ENCODE measurements around the gene HJV. TPM values are rescaled to one million over a fixed set of nuclear protein-coding genes. Genes with fewer than 3 reads are reported as not detected.
"Not testable (repeated sequence)": the region's sequence is repeated elsewhere in the genome, so short reads cannot be mapped to it uniquely, and the experiment has no call there.

Gene HJV
- total RNA-seq, 1 donor from 2014 or later, result not detected

DNA sequence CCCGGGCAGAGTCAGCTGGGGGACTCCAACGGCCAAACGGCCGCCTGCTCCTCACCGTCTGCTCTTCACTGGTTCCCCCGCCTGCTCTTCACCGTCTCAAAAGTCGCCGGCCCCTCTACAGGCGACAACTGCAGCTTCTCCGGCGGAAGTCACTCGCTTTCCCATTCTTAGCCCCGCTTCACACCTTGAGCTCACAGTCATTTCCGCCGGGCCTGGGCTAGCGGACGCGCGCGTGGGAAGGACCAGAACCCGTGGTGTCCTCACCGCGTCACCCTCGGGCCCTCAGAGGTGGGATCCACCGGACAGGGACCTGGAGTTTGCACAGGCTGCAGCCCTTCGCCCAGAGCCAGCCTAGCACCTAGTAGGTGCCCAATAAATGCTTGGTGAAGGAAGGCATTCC is 27.9 kb upstream of the HJV start:
- Mint-ChIP-seq H3K4me3 (ENCODE audit: unreplicated experiment) (no peak overlapping the region), H3K9me3 (ENCODE audit: unreplicated experiment) (no peaks in the 10 kb centered on the region), H3K27me3 (ENCODE audit: low read depth, unreplicated experiment) (no peaks in the 10 kb centered on the region), H3K27ac (ENCODE audit: unreplicated experiment) (peak overlapping the region; percentile 69), H3K36me3 (ENCODE audit: low read depth, unreplicated experiment) (no peaks in the 10 kb centered on the region), H3K4me1 (ENCODE audit: low read depth, unreplicated experiment) (peaks cover 11% of the 10 kb centered on the region)
- FAIRE-seq, result no peak
- Histone ChIP-seq H3K36me3 (ENCODE audit: insufficient read depth, low read length) (no peaks in the 10 kb centered on the region), H3K27me3 (ENCODE audit: insufficient read depth, low read length) (no peaks in the 10 kb centered on the region), H3K4me1 (ENCODE audit: insufficient read depth, low read length) (no peaks in the 10 kb centered on the region), H3K4me3 (ENCODE audit: insufficient read depth, low read depth, low read length) (no peak overlapping the region), H3K9ac (ENCODE audit: low read length) (no peak overlapping the region), H2AFZ (ENCODE audit: low read depth, low read length) (no peak overlapping the region), H3K27ac (ENCODE audit: low read depth, low read length) (no peak overlapping the region), H3K79me2 (ENCODE audit: insufficient read depth, low read length) (no peaks in the 10 kb centered on the region), H3K9me3 (ENCODE audit: insufficient read depth, low read depth, low read length) (no peaks in the 10 kb centered on the region), H3K4me2 (ENCODE audit: low read length) (no peak overlapping the region), H4K20me1 (ENCODE audit: insufficient read depth, low read length) (no peaks in the 10 kb centered on the region)
- DNase-seq (ENCODE audit: low read depth), result no peak
- TF ChIP-seq, protein P1, sequence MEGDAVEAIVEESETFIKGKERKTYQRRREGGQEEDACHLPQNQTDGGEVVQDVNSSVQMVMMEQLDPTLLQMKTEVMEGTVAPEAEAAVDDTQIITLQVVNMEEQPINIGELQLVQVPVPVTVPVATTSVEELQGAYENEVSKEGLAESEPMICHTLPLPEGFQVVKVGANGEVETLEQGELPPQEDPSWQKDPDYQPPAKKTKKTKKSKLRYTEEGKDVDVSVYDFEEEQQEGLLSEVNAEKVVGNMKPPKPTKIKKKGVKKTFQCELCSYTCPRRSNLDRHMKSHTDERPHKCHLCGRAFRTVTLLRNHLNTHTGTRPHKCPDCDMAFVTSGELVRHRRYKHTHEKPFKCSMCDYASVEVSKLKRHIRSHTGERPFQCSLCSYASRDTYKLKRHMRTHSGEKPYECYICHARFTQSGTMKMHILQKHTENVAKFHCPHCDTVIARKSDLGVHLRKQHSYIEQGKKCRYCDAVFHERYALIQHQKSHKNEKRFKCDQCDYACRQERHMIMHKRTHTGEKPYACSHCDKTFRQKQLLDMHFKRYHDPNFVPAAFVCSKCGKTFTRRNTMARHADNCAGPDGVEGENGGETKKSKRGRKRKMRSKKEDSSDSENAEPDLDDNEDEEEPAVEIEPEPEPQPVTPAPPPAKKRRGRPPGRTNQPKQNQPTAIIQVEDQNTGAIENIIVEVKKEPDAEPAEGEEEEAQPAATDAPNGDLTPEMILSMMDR (IDR thresholded peaks at IDR 0.05; ENCODE audit: insufficient read depth, low read depth, low read length), result no peak
- no peak for TF ChIP-seq EZH2 (IDR thresholded peaks at IDR 0.05; ENCODE audit: insufficient read depth, low read length)

DNA sequence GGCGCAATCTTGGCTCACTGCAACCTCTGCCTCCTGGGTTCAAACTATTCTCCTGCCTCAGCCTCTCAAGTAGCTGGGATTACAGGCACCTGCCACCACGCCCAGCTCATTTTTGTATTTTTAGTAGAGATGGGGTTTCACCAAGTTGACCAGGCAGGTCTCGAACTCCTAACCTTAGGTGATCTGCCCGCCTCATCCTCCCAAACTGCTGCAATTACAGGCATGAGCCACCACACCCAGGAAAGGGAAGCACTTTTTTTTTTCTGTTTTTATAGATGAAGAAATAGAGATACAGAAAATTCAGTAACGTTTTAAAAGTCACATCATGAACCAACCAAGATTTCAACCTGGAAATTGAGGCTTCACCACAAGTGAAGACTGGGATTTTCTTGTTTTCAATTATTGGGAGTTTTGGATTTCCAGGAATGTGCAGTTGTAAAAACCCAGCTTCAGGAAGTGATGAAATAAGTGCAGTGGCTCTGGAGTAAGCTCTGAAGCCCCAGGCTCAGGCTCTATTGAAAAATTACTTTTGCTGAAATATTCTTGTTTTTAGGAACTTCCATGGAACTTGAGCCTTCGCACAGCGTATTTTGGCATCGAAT is 27.1 kb upstream of the HJV start:
- not testable (repeated sequence) for H3K4me3 ChIP-seq (ENCODE audit: insufficient read depth, low read depth, low read length); H3K27ac Mint-ChIP-seq (ENCODE audit: unreplicated experiment); H2AFZ ChIP-seq (ENCODE audit: low read depth, low read length)

DNA sequence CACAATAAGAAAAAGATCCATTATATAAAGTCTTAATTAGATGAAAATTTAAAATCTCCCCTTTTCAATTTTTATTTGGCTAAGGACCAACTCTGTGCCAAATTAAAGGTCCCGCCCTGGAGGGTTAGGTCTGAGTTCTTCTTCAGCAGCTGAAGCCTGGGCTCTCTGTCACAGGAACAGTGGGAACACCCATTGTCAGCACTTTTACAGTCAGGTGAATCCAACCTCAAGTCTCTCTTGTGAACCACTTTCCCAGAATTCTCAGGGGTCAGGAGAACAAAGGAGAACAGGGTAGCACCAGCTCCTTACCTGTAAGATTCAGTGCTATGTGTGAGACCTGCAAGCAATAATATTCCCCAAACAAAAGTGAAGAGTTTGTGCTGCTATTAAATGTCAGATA is 25.1 kb upstream of the HJV start:
- no peak for DNase-seq (ENCODE audit: low read depth)
- no peaks in the 10 kb centered on the region for H4K20me1 ChIP-seq (ENCODE audit: insufficient read depth, low read length)
- no peaks in the 10 kb centered on the region for H3K36me3 ChIP-seq (ENCODE audit: insufficient read depth, low read length)
- Mint-ChIP-seq H3K4me1 (ENCODE audit: low read depth, unreplicated experiment) (peaks cover 9% of the 10 kb centered on the region), H3K4me3 (ENCODE audit: unreplicated experiment) (no peak overlapping the region), H3K9me3 (ENCODE audit: unreplicated experiment) (peaks cover 2% of the 10 kb centered on the region), H3K36me3 (ENCODE audit: low read depth, unreplicated experiment) (no peaks in the 10 kb centered on the region), H3K27ac (ENCODE audit: unreplicated experiment) (no peak overlapping the region), H3K27me3 (ENCODE audit: low read depth, unreplicated experiment) (no peaks in the 10 kb centered on the region)
- H3K4me2 ChIP-seq (ENCODE audit: low read length), result no peak overlapping the region
- H2AFZ ChIP-seq (ENCODE audit: low read depth, low read length), result no peak overlapping the region
- H3K4me3 ChIP-seq (ENCODE audit: insufficient read depth, low read depth, low read length), result no peak overlapping the region
- no peaks in the 10 kb centered on the region for H3K27me3 ChIP-seq (ENCODE audit: insufficient read depth, low read length)
- no peak for FAIRE-seq
- no peaks in the 10 kb centered on the region for H3K9me3 ChIP-seq (ENCODE audit: insufficient read depth, low read depth, low read length)
- no peak overlapping the region for H3K27ac ChIP-seq (ENCODE audit: low read depth, low read length)
- TF ChIP-seq, protein P1 (IDR thresholded peaks at IDR 0.05; ENCODE audit: insufficient read depth, low read depth, low read length), result no peak
- TF ChIP-seq EZH2 (IDR thresholded peaks at IDR 0.05; ENCODE audit: insufficient read depth, low read length), result no peak
- H3K79me2 ChIP-seq (ENCODE audit: insufficient read depth, low read length), result no peaks in the 10 kb centered on the region
- no peaks in the 10 kb centered on the region for H3K4me1 ChIP-seq (ENCODE audit: insufficient read depth, low read length)
- no peak overlapping the region for H3K9ac ChIP-seq (ENCODE audit: low read length)

More for the DNA sequence above, 27.1 kb upstream of the HJV start:
- not testable (repeated sequence) for H3K27me3 Mint-ChIP-seq (ENCODE audit: low read depth, unreplicated experiment); H3K27me3 ChIP-seq (ENCODE audit: insufficient read depth, low read length); H3K79me2 ChIP-seq (ENCODE audit: insufficient read depth, low read length); H3K9me3 ChIP-seq (ENCODE audit: insufficient read depth, low read depth, low read length); H3K4me3 Mint-ChIP-seq (ENCODE audit: unreplicated experiment); H3K36me3 ChIP-seq (ENCODE audit: insufficient read depth, low read length); H3K9ac ChIP-seq (ENCODE audit: low read length); H3K9me3 Mint-ChIP-seq (ENCODE audit: unreplicated experiment); H3K36me3 Mint-ChIP-seq (ENCODE audit: low read depth, unreplicated experiment); H3K4me2 ChIP-seq (ENCODE audit: low read length); H3K27ac ChIP-seq (ENCODE audit: low read depth, low read length); H4K20me1 ChIP-seq (ENCODE audit: insufficient read depth, low read length); FAIRE-seq; H3K4me1 ChIP-seq (ENCODE audit: insufficient read depth, low read length)
- peak; percentile 10 for DNase-seq (ENCODE audit: low read depth)
- H3K4me1 Mint-ChIP-seq (ENCODE audit: low read depth, unreplicated experiment), result peaks cover 11% of the 10 kb centered on the region

Measured in astrocyte (in vitro differentiated cells and primary cell).